H9 (cell line): ENCODE measurements around the gene CATSPERZ. TPM values are rescaled to one million over a fixed set of nuclear protein-coding genes. Genes with fewer than 3 reads are reported as not detected.

Experiments
- DNase-seq: peaks from one replicate; pipeline ENCODE4 v3.0.0-alpha.2; 2017
- H2AFZ ChIP-seq: one replicate; pipeline ENCODE4 v1.6.1; 2013; ENCODE audit warnings: mild to moderate bottlenecking, low read length, control low read depth, moderate library complexity
- H2AK5ac ChIP-seq: 2 replicates; pipeline ENCODE4 v1.6.1; 2013; ENCODE audit warnings: low read length, control low read depth, mixed read lengths; ENCODE audit not compliant: insufficient read length
- H2BK120ac ChIP-seq: one replicate; pipeline ENCODE4 v1.6.1; 2013; ENCODE audit warnings: low read depth, mild to moderate bottlenecking, low read length, control low read depth, inconsistent platforms; ENCODE audit not compliant: poor library complexity, severe bottlenecking
- H2BK12ac ChIP-seq: 2 replicates; pipeline ENCODE4 v1.6.1; 2013; ENCODE audit warnings: low read length, control low read depth, mixed read lengths, low read depth; ENCODE audit not compliant: insufficient read length
- H2BK15ac ChIP-seq: 2 replicates; pipeline ENCODE4 v1.6.1; 2013; ENCODE audit warnings: low read depth, low read length, control low read depth
- H2BK20ac ChIP-seq: one replicate; pipeline ENCODE4 v1.6.1; 2013; ENCODE audit warnings: low read depth, mild to moderate bottlenecking, low read length, control low read depth, inconsistent platforms; ENCODE audit not compliant: poor library complexity, severe bottlenecking
- H2BK5ac ChIP-seq: 2 replicates; pipeline ENCODE4 v1.6.1; 2013; ENCODE audit warnings: low read length, control low read depth, mixed read lengths; ENCODE audit not compliant: insufficient read length
- H3K14ac ChIP-seq: 2 replicates; pipeline ENCODE4 v1.6.1; 2013; ENCODE audit warnings: low read length, control low read depth; ENCODE audit not compliant: insufficient read depth
- H3K18ac ChIP-seq: 2 replicates; pipeline ENCODE4 v1.6.1; 2013; ENCODE audit warnings: low read depth, mild to moderate bottlenecking, mixed read lengths, low read length, control low read depth; ENCODE audit not compliant: insufficient read length
- H3K23ac ChIP-seq: 2 replicates; pipeline ENCODE4 v1.6.1; 2013; ENCODE audit warnings: low read length, control low read depth, mixed read lengths, low read depth; ENCODE audit not compliant: insufficient read length
- H3K23me2 ChIP-seq: 2 replicates; pipeline ENCODE4 v1.6.1; 2013; ENCODE audit warnings: low read depth, mild to moderate bottlenecking, mixed read lengths, low read length, control low read depth; ENCODE audit not compliant: insufficient read length, poor library complexity, severe bottlenecking
- H3K27ac ChIP-seq: 2 replicates; pipeline ENCODE4 v1.5.1; 2013; ENCODE audit warnings: low read length, control low read depth, mixed read lengths, low read depth; ENCODE audit not compliant: insufficient read length
- H3K27me3 ChIP-seq: 2 replicates; pipeline ENCODE4 v1.6.1; 2013; ENCODE audit warnings: low read length, control low read depth, inconsistent platforms; ENCODE audit not compliant: insufficient read depth
- H3K4ac ChIP-seq: 2 replicates; pipeline ENCODE4 v1.6.1; 2013; ENCODE audit warnings: low read depth, mild to moderate bottlenecking, control low read depth, inconsistent platforms, low read length, moderate library complexity
- H3K4me1 ChIP-seq: 2 replicates; pipeline ENCODE4 v1.6.1; 2013; ENCODE audit warnings: low read length, control low read depth, inconsistent platforms; ENCODE audit not compliant: insufficient read depth
- H3K4me2 ChIP-seq: 2 replicates; pipeline ENCODE4 v1.6.1; 2013; ENCODE audit warnings: low read length, control low read depth, mixed read lengths; ENCODE audit not compliant: insufficient read length, insufficient read depth
- H3K56ac ChIP-seq: 2 replicates; pipeline ENCODE4 v1.6.1; 2013; ENCODE audit warnings: low read depth, mild to moderate bottlenecking, mixed read lengths, low read length, control low read depth; ENCODE audit not compliant: insufficient read length
- H3K79me1 ChIP-seq: 2 replicates; pipeline ENCODE4 v1.6.1; 2013; ENCODE audit warnings: low read depth, mild to moderate bottlenecking, moderate library complexity, low read length, control low read depth, inconsistent platforms; ENCODE audit not compliant: insufficient read depth, poor library complexity, severe bottlenecking
- H3K79me2 ChIP-seq: 2 replicates; pipeline ENCODE4 v1.6.1; 2013; ENCODE audit warnings: low read length, control low read depth, inconsistent platforms; ENCODE audit not compliant: insufficient read depth
- H3K9ac ChIP-seq: 2 replicates; pipeline ENCODE4 v1.6.1; 2013; ENCODE audit warnings: low read length, control low read depth, mixed read lengths; ENCODE audit not compliant: insufficient read length; ENCODE audit errors: extremely low read depth
- H3K9me3 ChIP-seq: one replicate; pipeline ENCODE4 v1.6.1; 2013; ENCODE audit warnings: low read depth, low read length, inconsistent platforms; ENCODE audit not compliant: control insufficient read depth
- H3T11ph ChIP-seq: one replicate; pipeline ENCODE4 v1.6.1; 2013; ENCODE audit warnings: mild to moderate bottlenecking, low read length, control low read depth, inconsistent platforms
- H4K20me1 ChIP-seq: one replicate; pipeline ENCODE4 v1.6.1; 2013; ENCODE audit not compliant: control insufficient read depth, insufficient read length, insufficient read depth
- H4K5ac ChIP-seq: 2 replicates; pipeline ENCODE4 v1.6.1; 2013; ENCODE audit warnings: low read depth, mild to moderate bottlenecking, mixed read lengths, low read length, control low read depth; ENCODE audit not compliant: insufficient read length
- H4K8ac ChIP-seq: replicated peaks from 2 replicates; pipeline ENCODE4 v1.6.1; 2013; ENCODE audit warnings: low read length, control low read depth, mixed read lengths, low read depth; ENCODE audit not compliant: insufficient read length
- H4K91ac ChIP-seq: 2 replicates; pipeline ENCODE4 v1.6.1; 2013; ENCODE audit warnings: low read depth, mild to moderate bottlenecking, moderate library complexity, mixed read lengths, low read length, control low read depth; ENCODE audit not compliant: insufficient read length
- H3K27ac Mint-ChIP-seq, 3 experiments: 2 replicates in 2 of 3; 3 replicates in 1 of 3; pipeline ENCODE4 v1.8.0; 2020 to 2021; ENCODE audit warnings: mixed read lengths in 3 of 3, mild to moderate bottlenecking in 1 of 3, moderate library complexity in 1 of 3
- H3K27me3 Mint-ChIP-seq: 2 replicates; pipeline ENCODE4 v1.8.0; 2021; ENCODE audit warnings: low read depth, mild to moderate bottlenecking, moderate library complexity, mixed read lengths
- H3K36me3 Mint-ChIP-seq, 3 experiments: 2 replicates in 2 of 3; 3 replicates in 1 of 3; pipeline ENCODE4 v1.8.0; 2020 to 2021; ENCODE audit warnings: low read depth in 3 of 3, mixed read lengths in 3 of 3; ENCODE audit not compliant: insufficient read depth in 1 of 3
- H3K4me1 Mint-ChIP-seq, 2 experiments: 2 replicates each; pipeline ENCODE4 v1.8.0; 2020; ENCODE audit warnings: mixed read lengths in 2 of 2
- H3K4me3 Mint-ChIP-seq, 2 experiments: 2 replicates in 1 of 2; 3 replicates in 1 of 2; pipeline ENCODE4 v1.8.0; 2020 to 2021; ENCODE audit warnings: mild to moderate bottlenecking in 2 of 2, mixed read lengths in 2 of 2, moderate library complexity in 1 of 2
- H3K9me3 Mint-ChIP-seq, 2 experiments: 2 replicates in 1 of 2; 3 replicates in 1 of 2; pipeline ENCODE4 v1.8.0; 2020; ENCODE audit warnings: mild to moderate bottlenecking in 2 of 2, mixed read lengths in 2 of 2, moderate library complexity in 1 of 2
- WGBS: extraction: QIAGEN DNeasy Blood & Tissue Kit; methylation state at CpG from one replicate; pipeline ENCODE4 v1.1.7; 2013; ENCODE audit warnings: missing lambda C conversion rate, low lambda C conversion rate, mixed read lengths; ENCODE audit not compliant: insufficient read length; ENCODE audit errors: extremely low coverage; 5-methylcytosine and 5-hydroxymethylcytosine counted together
- total RNA-seq: library from RNA; stranded (reverse); gene quantifications from 2 replicates; pipeline ENCODE4 v1.2.1, GENCODE V29; 2021
- TF ChIP-seq, protein P1 (sequence below): fragments of 200-600 bp; sonication (generic); conservative IDR thresholded peaks from 3 replicates; pipeline ENCODE4 v1.8.0; 2021; ENCODE audit warnings: antibody characterized with exemption, mild to moderate bottlenecking

Gene CATSPERZ
- total RNA-seq, 1 experiment from 2014 or later: 0.92 TPM

- Mint-ChIP-seq H3K27ac (no peak overlapping the region; a peak in 1 of 7 replicates), H3K36me3 (peaks cover 2 to 16% (median 11%) of the 10 kb centered on the region in 3 experiments), H3K4me1 (peaks cover 12 to 16% of the 10 kb centered on the region in 2 experiments), H3K27me3 (peaks cover 30% of the 10 kb centered on the region), H3K4me3 (peak overlapping the region; percentile 79 to 82), H3K9me3 (no peaks in the 10 kb centered on the region; a peak in 2 of 5 replicates)
- no peak overlapping the region for H3K4ac ChIP-seq
- H2BK12ac ChIP-seq: no peak overlapping the region
- H3K23me2 ChIP-seq: peaks cover 15% of the 10 kb centered on the region
- no peak overlapping the region for H3T11ph ChIP-seq
- no peak overlapping the region for H2BK15ac ChIP-seq
- H4K8ac ChIP-seq: no peak overlapping the region
- H4K20me1 ChIP-seq: no peaks in the 10 kb centered on the region
- no peak overlapping the region for H4K5ac ChIP-seq
- no peak overlapping the region for H3K14ac ChIP-seq
- no CpG with 5 or more reads among the region's 40 CpGs for WGBS
- H2AK5ac ChIP-seq: no peak overlapping the region
- no peak for DNase-seq
- no peaks in the 10 kb centered on the region for H3K9me3 ChIP-seq
- H2BK5ac ChIP-seq: no peak overlapping the region
- no peak overlapping the region for H2BK120ac ChIP-seq
- H3K4me1 ChIP-seq: no peaks in the 10 kb centered on the region
- no peak overlapping the region for H2AFZ ChIP-seq
- no peak overlapping the region for H2BK20ac ChIP-seq
- no peaks in the 10 kb centered on the region for H3K79me2 ChIP-seq
- no peak overlapping the region for H3K56ac ChIP-seq
- peaks cover 12% of the 10 kb centered on the region; the same call in 1 of the 2 replicates for H3K27me3 ChIP-seq
- H3K9ac ChIP-seq: no peak overlapping the region
- H4K91ac ChIP-seq: no peak overlapping the region
- no peak overlapping the region for H3K27ac ChIP-seq
- TF ChIP-seq, protein P1, sequence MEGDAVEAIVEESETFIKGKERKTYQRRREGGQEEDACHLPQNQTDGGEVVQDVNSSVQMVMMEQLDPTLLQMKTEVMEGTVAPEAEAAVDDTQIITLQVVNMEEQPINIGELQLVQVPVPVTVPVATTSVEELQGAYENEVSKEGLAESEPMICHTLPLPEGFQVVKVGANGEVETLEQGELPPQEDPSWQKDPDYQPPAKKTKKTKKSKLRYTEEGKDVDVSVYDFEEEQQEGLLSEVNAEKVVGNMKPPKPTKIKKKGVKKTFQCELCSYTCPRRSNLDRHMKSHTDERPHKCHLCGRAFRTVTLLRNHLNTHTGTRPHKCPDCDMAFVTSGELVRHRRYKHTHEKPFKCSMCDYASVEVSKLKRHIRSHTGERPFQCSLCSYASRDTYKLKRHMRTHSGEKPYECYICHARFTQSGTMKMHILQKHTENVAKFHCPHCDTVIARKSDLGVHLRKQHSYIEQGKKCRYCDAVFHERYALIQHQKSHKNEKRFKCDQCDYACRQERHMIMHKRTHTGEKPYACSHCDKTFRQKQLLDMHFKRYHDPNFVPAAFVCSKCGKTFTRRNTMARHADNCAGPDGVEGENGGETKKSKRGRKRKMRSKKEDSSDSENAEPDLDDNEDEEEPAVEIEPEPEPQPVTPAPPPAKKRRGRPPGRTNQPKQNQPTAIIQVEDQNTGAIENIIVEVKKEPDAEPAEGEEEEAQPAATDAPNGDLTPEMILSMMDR: no peak
- no peaks in the 10 kb centered on the region for H3K79me1 ChIP-seq
- peak overlapping the region; percentile 53 for H3K4me2 ChIP-seq
- H3K18ac ChIP-seq: no peak overlapping the region
- no peak overlapping the region for H3K23ac ChIP-seq
Measured at GRCh38 chr11:64285885-64286800, 14.0 kb upstream of the CATSPERZ start.
